A549 (cell line): ENCODE results near the gene RPA3. TPM values are rescaled to one million over a fixed set of nuclear protein-coding genes. Genes with fewer than 3 reads are reported as not detected.
A peak's percentile ranks its signal among the peaks of the same experiment; 100 is the strongest.

Source experiments
- ATAC-seq, 2 experiments: fragments of 200-7000 bp in 1 of 2; fragments of >200 bp in 1 of 2; cut with Nextera tagmentation in 1 of 2; cut with Tn5 transposase in 1 of 2; 3 replicates each; pipeline versions ENCODE4 v1.8.0 to v1.9.1; 2018 to 2020; ENCODE audit warnings: mild to moderate bottlenecking in 1 of 2, moderate library complexity in 1 of 2
- CTCF ChIA-PET: fragments of 300-600 bp; sonication (Branson Sonifier 250); formaldehyde crosslinking; extraction: SDS; loops from one replicate; lab custom pipeline; 2021; ENCODE audit warnings: antibody characterized with exemption, inconsistent platforms; lab: Yijun Ruan, JAX
- POLR2A ChIA-PET: fragments of 350-600 bp; formaldehyde crosslinking; extraction: SDS; loops from one replicate; lab custom pipeline; 2021; ENCODE audit warnings: antibody characterized with exemption, inconsistent platforms; lab: Yijun Ruan, JAX
- DNase-seq, 2 experiments: peaks; one replicate each; pipeline versions ENCODE4 v3.0.0 to v3.0.0-alpha.2; 2011 to 2016; ENCODE audit warnings: low read depth in 1 of 2, low spot score in 1 of 2
- FAIRE-seq: peaks from 2 replicates; lab custom pipeline; 2011; peaks lifted over from hg19 to GRCh38; lab: Jason Lieb, UNC
- H3K27ac ChIP-seq, 2 experiments: fragments of >200 bp; sonication (Bioruptor Twin); formaldehyde crosslinking; 3 replicates each; pipeline ENCODE4 v1.5.1; 2016 to 2017
- H3K4me1 ChIP-seq: fragments of >200 bp; sonication (Bioruptor Twin); formaldehyde crosslinking; 3 replicates; pipeline ENCODE4 v1.6.1; 2016
- H3K4me2 ChIP-seq: fragments of >200 bp; sonication (Bioruptor Twin); formaldehyde crosslinking; 3 replicates; pipeline ENCODE4 v1.6.1; 2016
- H3K4me3 ChIP-seq: fragments of >200 bp; sonication (Bioruptor Twin); formaldehyde crosslinking; 3 replicates; pipeline ENCODE4 v1.5.1; 2016
- H3K9me3 ChIP-seq: fragments of >200 bp; sonication (Bioruptor Twin); formaldehyde crosslinking; 3 replicates; pipeline ENCODE4 v1.6.1; 2016
- BHLHE40 ChIP-seq: IDR thresholded peaks from 2 replicates; pipeline ENCODE4 v1.6.1; 2012; ENCODE audit warnings: low read depth, low read length, inconsistent platforms
- CBX2 ChIP-seq: fragments of 200-600 bp; sonication (generic); IDR thresholded peaks from 2 replicates; pipeline ENCODE4 v1.6.1; 2016; ENCODE audit warnings: low read depth, mild to moderate bottlenecking, borderline replicate concordance
- CBX8 ChIP-seq: fragments of 200-600 bp; sonication (generic); IDR thresholded peaks from 2 replicates; pipeline ENCODE4 v1.6.1; 2016
- CEBPB ChIP-seq, 2 experiments: fragments of >200 bp in 1 of 2; sonication (Bioruptor Twin) in 1 of 2; formaldehyde crosslinking in 1 of 2; IDR thresholded peaks; 2 replicates each; pipeline ENCODE4 v1.6.1; 2012 to 2016
- CHD4 ChIP-seq: fragments of 200-600 bp; sonication (generic); IDR thresholded peaks from 2 replicates; pipeline ENCODE4 v1.6.1; 2016; ENCODE audit warnings: antibody characterized with exemption, mild to moderate bottlenecking, borderline replicate concordance
- EP300 ChIP-seq, 2 experiments: fragments of >200 bp; sonication (Bioruptor Twin); formaldehyde crosslinking; IDR thresholded peaks; 2 replicates in 1 of 2; 3 replicates in 1 of 2; pipeline ENCODE4 v1.6.1; 2016 to 2017
- ESRRA ChIP-seq: fragments of 150-350 bp; IDR thresholded peaks from 2 replicates; pipeline ENCODE4 v1.6.1; 2014; ENCODE audit warnings: mild to moderate bottlenecking, low read length, borderline replicate concordance
- FOSB ChIP-seq: fragments of 250-450 bp; sonication (Bioruptor Pico); IDR thresholded peaks from 2 replicates; pipeline ENCODE4 v1.5.0; 2020; ENCODE audit warnings: mild to moderate bottlenecking, moderate library complexity
- HEYL ChIP-seq: fragments of 250-450 bp; sonication (Bioruptor Pico); IDR thresholded peaks from 2 replicates; pipeline ENCODE4 v1.8.0; 2021; ENCODE audit warnings: mild to moderate bottlenecking, moderate library complexity
- JUNB ChIP-seq: fragments of >200 bp; sonication (Bioruptor Twin); formaldehyde crosslinking; IDR thresholded peaks from 2 replicates; pipeline ENCODE4 v1.6.1; 2016
- KDM1A ChIP-seq: fragments of 200-600 bp; sonication (generic); IDR thresholded peaks from 2 replicates; pipeline ENCODE4 v1.6.1; 2016; ENCODE audit warnings: low read depth, mild to moderate bottlenecking
- KDM5A ChIP-seq: fragments of 200-600 bp; sonication (generic); IDR thresholded peaks from 2 replicates; pipeline ENCODE4 v1.6.1; 2016; ENCODE audit warnings: antibody characterized with exemption, mild to moderate bottlenecking
- MAFK ChIP-seq: fragments of 450-650 bp; IDR thresholded peaks from 2 replicates; pipeline ENCODE4 v1.6.1; 2014; ENCODE audit not compliant: partially characterized antibody
- NR3C1 ChIP-seq: fragments of >200 bp; sonication (Bioruptor Twin); formaldehyde crosslinking; IDR thresholded peaks from 3 replicates; pipeline ENCODE4 v1.6.1; 2017
- POLR2AphosphoS2 ChIP-seq: conservative IDR thresholded peaks from 2 replicates; pipeline ENCODE4 v1.6.1; 2012; ENCODE audit warnings: low read length, improper control_type of control experiment, inconsistent platforms
- RAD21 ChIP-seq, 2 experiments: fragments of >200 bp in 1 of 2; sonication (Bioruptor Twin) in 1 of 2; formaldehyde crosslinking in 1 of 2; IDR thresholded peaks in 1 of 2; conservative IDR thresholded peaks in 1 of 2; 2 replicates in 1 of 2; 3 replicates in 1 of 2; pipeline ENCODE4 v1.6.1; 2012 to 2018; ENCODE audit warnings: inconsistent platforms in 1 of 2
- RFX5 ChIP-seq: fragments of 450-650 bp; IDR thresholded peaks from 2 replicates; pipeline ENCODE4 v1.7.1; 2014; ENCODE audit warnings: antibody characterized with exemption, mild to moderate bottlenecking, moderate library complexity
- SREBF2 ChIP-seq: fragments of 450-650 bp; IDR thresholded peaks from 2 replicates; pipeline ENCODE4 v1.6.1; 2014; ENCODE audit warnings: mild to moderate bottlenecking, moderate library complexity
- WGBS: methylation state at CpG from one replicate; pipeline ENCODE4 v1.1.6; 2017; ENCODE audit errors: missing lambda C conversion rate; 5-methylcytosine and 5-hydroxymethylcytosine counted together
- polyA plus RNA-seq, 4 experiments: library from polyadenylated mRNA; depleted of rRNA in 3 of 4; stranded (reverse); fragments of >200 nt; fragmentation: RNase III in 1 of 4; extraction: RNeasy Plus Mini Kit Qiagen cat#74134 plus additional on column Dnase treatment in 1 of 4; gene quantifications; 2 replicates in 3 of 4; 3 replicates in 1 of 4; pipeline ENCODE4 v1.2.3, GENCODE V29; 2011 to 2017
- TF ChIP-seq, protein P1 (sequence below): fragments of 250-450 bp; sonication (Bioruptor Pico); IDR thresholded peaks from 2 replicates; pipeline ENCODE4 v1.5.0; 2020; ENCODE audit warnings: low read depth, mild to moderate bottlenecking, moderate library complexity
- TF ChIP-seq, protein P2 (sequence below): IDR thresholded peaks from 2 replicates; pipeline ENCODE4 v1.6.1; 2012
- TF ChIP-seq, protein P3 (sequence below): fragments of >200 bp; sonication (Bioruptor Twin); formaldehyde crosslinking; IDR thresholded peaks from 2 replicates; pipeline ENCODE4 v1.6.1; 2016
- TF ChIP-seq, protein P4 (sequence below): IDR thresholded peaks from 2 replicates; pipeline ENCODE4 v1.6.1; 2012
- TF ChIP-seq, protein P5 (sequence below): fragments of 150-350 bp; IDR thresholded peaks from 2 replicates; pipeline ENCODE4 v1.6.1; 2014; ENCODE audit warnings: low read depth, mild to moderate bottlenecking, low read length

Gene RPA3
- polyA plus RNA-seq, 2 of the 4 experiments (the other 2 are of a cell fraction): 95.1 to 129 TPM

DNA sequence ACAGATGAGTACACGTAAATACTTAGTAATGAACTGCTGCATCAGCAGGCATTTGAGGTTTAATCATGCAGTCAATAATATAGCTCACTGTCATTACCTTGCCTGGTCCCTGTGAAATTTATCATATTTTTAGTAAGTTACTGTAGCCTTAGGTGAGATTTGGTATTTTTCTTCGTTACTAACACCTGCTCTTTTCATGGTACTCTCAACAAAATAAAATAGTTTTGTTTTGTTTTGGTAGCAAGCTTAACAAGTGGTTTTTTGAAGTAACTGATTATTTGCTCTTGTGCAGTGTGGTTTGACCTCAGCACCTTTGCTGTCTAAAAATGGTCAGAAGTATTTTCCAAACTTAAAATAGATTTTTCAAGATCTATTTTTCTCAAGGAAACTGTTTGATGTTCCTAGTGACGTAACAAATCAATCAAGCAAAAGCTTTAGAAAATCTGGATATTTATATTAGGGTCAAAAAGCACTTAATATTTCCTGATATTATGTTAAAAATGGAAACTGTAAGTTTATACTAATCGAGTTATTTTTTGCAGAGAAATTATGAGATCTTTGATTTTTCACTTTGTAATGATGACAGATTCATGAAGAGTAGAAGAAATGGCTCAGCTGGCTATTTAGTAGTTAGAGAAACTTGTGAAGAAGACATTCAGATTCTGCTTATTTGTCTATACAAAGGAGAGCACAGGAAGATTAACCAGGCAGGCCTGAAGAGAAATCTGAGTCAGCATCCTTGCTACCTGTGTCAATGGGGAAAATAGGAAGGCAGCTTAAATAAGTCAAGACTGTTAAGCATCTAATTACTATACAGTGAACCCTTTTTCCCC lies 21.0 kb upstream of the RPA3 start:
- H3K4me3 ChIP-seq: no peak overlapping the region
- H3K9me3 ChIP-seq: no peaks in the 10 kb centered on the region
- FAIRE-seq (no peak), ATAC-seq (no peak), DNase-seq (no peak)
- 88% methylated on average over 4 of the region's 4 CpGs for WGBS
- ChIA-PET POLR2A (no interaction called here), CTCF (interaction anchor here (0.5 to 1.8 kb wide), 4 partner anchors 12 to 153 kb away, joined by 3 to 4 read pairs (median 4); no protein-coding TSS in a partner anchor)
- no peak overlapping the region for H3K4me2 ChIP-seq
- peaks cover 11% of the 10 kb centered on the region; the same call in 2 of the 3 replicates for H3K4me1 ChIP-seq
- TF ChIP-seq MAFK: peak; percentile 35
- TF ChIP-seq, protein P1, sequence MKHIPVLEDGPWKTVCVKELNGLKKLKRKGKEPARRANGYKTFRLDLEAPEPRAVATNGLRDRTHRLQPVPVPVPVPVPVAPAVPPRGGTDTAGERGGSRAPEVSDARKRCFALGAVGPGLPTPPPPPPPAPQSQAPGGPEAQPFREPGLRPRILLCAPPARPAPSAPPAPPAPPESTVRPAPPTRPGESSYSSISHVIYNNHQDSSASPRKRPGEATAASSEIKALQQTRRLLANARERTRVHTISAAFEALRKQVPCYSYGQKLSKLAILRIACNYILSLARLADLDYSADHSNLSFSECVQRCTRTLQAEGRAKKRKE (CRISPR knock-in tag): no peak
- no peak overlapping the region for H3K27ac ChIP-seq

DNA sequence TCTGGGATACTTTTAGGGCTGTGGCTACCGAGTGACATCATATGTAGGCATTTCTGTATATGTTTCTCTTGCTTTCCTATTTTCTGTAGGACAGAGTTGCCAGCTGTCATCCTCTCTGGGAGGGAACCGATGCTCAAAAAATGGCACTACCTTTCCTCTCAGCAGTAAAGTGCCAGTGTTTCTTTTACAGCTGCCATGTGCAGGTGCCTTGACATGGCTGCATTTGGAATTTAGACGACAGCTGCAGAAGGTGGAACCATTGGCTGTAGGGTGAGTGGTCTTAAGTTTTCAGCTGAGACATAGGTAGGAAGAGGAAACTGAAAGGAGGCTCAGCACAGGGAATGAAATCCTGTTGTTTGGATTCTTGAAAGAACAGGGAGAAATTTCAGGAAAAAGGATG lies 20.2 kb upstream of the RPA3 start:
- FAIRE-seq (no peak), DNase-seq (no peak), ATAC-seq (no peak)
- no peak overlapping the region for H3K4me3 ChIP-seq
- ChIA-PET CTCF (interaction anchor here (0.7 to 1.8 kb wide), 4 partner anchors 13 to 143 kb away, joined by 3 to 4 read pairs (median 4); no protein-coding TSS in a partner anchor), POLR2A (no interaction called here)
- peaks cover 14% of the 10 kb centered on the region; the same call in 2 of the 3 replicates for H3K4me1 ChIP-seq
- no peak overlapping the region for H3K27ac ChIP-seq
- H3K9me3 ChIP-seq: no peaks in the 10 kb centered on the region
- no peak for TF ChIP-seq KDM1A
- no peak for TF ChIP-seq JUNB
- no peak for TF ChIP-seq CBX8
- no peak for TF ChIP-seq CHD4
- no peak for TF ChIP-seq RAD21 (conservative IDR thresholded peaks at IDR 0.05 in 1 of 2, IDR thresholded peaks at IDR 0.05 in 1 of 2)
- TF ChIP-seq SREBF2: no peak
- no peak for TF ChIP-seq HEYL (CRISPR knock-in tag)
- TF ChIP-seq, protein P2, sequence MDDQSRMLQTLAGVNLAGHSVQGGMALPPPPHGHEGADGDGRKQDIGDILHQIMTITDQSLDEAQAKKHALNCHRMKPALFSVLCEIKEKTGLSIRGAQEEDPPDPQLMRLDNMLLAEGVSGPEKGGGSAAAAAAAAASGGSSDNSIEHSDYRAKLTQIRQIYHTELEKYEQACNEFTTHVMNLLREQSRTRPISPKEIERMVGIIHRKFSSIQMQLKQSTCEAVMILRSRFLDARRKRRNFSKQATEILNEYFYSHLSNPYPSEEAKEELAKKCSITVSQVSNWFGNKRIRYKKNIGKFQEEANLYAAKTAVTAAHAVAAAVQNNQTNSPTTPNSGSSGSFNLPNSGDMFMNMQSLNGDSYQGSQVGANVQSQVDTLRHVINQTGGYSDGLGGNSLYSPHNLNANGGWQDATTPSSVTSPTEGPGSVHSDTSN: no peak
- TF ChIP-seq BHLHE40: no peak
- TF ChIP-seq, all 56 proteins: peak for 0
- H3K4me2 ChIP-seq: no peak overlapping the region
- 87% methylated on average over 3 of the region's 3 CpGs for WGBS

DNA sequence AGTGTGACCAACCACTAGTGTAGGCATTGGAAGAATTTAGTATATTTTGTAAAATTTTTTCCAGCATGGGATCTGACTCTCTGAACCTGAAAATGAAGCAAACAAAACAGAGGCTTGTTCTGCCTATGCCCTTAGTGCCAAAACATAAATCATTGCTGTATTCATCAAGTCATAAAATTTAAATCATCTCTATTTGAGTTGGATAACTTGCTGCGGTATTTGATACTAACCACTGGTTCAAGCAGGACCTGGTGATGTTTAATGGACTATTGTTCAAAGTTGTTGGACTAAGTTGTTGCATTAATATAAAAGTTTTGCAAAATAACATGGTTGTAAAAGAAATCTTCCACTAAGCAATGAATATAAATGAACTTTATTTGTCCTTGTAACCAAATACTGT lies 19.8 kb upstream of the RPA3 start:
- Histone ChIP-seq H3K4me3 (no peak overlapping the region), H3K4me1 (peaks cover 18% of the 10 kb centered on the region; the same call in 2 of the 3 replicates), H3K27ac (no peak overlapping the region), H3K4me2 (no peak overlapping the region), H3K9me3 (no peaks in the 10 kb centered on the region)
- FAIRE-seq (no peak), ATAC-seq (no peak), DNase-seq (no peak)
- CTCF ChIA-PET: interaction anchor here (1.0 kb wide), 1 partner anchor 142 kb away, joined by 3 read pairs; no protein-coding TSS in a partner anchor
- POLR2A ChIA-PET: no interaction called here
- no peak for TF ChIP-seq CHD4
- TF ChIP-seq RAD21 (conservative IDR thresholded peaks at IDR 0.05 in 1 of 2, IDR thresholded peaks at IDR 0.05 in 1 of 2): no peak
- TF ChIP-seq ESRRA: no peak
- TF ChIP-seq EP300 (IDR thresholded peaks at IDR 0.05): no peak
- TF ChIP-seq, protein P3, sequence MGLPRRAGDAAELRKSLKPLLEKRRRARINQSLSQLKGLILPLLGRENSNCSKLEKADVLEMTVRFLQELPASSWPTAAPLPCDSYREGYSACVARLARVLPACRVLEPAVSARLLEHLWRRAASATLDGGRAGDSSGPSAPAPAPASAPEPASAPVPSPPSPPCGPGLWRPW: no peak
- TF ChIP-seq, protein P4, sequence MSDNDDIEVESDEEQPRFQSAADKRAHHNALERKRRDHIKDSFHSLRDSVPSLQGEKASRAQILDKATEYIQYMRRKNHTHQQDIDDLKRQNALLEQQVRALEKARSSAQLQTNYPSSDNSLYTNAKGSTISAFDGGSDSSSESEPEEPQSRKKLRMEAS: no peak
- TF ChIP-seq POLR2AphosphoS2: no peak
- TF ChIP-seq FOSB (CRISPR knock-in tag): no peak
- TF ChIP-seq NR3C1: no peak
- no peak for TF ChIP-seq CBX2
- no peak for TF ChIP-seq RFX5
- TF ChIP-seq KDM5A: no peak
- no peak for TF ChIP-seq CEBPB (IDR thresholded peaks at IDR 0.05)
- TF ChIP-seq, protein P5, sequence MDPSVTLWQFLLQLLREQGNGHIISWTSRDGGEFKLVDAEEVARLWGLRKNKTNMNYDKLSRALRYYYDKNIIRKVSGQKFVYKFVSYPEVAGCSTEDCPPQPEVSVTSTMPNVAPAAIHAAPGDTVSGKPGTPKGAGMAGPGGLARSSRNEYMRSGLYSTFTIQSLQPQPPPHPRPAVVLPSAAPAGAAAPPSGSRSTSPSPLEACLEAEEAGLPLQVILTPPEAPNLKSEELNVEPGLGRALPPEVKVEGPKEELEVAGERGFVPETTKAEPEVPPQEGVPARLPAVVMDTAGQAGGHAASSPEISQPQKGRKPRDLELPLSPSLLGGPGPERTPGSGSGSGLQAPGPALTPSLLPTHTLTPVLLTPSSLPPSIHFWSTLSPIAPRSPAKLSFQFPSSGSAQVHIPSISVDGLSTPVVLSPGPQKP: no peak
- 95% methylated on average over 1 of the region's 1 CpG for WGBS
